NCI-H526 (cell line): ENCODE data around the gene PRMT1.
A peak's percentile ranks its signal among the peaks of the same experiment; 100 is the strongest.
"Not testable (repeated sequence)": the region's sequence is repeated elsewhere in the genome, so short reads cannot be mapped to it uniquely, and the experiment has no call there.

ENCODE experiments used
- DNase-seq, 2 experiments: peaks; one replicate each; lab custom pipeline; 2025; lab: John Stamatoyannopoulos, UW

PRMT1 gene

DNA sequence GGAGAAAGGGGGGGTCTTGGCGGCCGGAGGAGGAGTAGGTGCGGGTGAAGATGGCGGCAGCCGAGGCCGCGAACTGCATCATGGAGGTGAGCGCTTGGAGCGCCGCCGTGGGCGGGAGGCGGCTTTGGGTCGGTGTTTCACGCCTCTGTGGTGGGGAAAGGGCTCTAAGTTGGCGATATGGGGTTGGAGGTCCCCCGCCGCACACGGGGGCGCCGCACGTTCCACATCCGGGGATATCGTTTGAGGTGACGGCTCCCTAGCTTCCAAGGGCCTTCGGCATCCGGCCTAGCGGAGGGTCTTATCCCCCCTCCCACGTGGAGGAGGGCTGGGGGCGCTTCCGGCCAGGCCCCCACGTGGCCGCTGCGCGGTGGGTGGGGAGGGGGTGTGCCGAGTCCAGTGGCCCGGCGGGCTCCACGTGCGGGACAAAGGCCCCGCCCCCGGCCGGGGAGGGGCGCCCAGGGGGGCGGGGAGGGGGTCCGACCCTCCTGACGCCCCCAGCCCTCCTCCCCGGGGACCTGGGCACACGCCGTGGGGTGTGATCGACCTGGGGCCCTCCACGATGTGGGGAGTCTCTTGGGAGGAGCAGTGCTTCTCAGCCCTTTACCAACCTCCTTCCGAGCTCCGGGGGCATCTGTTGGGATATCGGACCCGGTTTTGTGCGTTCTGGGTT lies at the start of gene PRMT1:
Gene PRMT1 (plus strand): TSS at position 41 of the 670 bp plus-strand sequence. CDS start 10 bp downstream, at position 51.
- DNase-seq = peak in 1 of 2 experiments; percentile 61

- DNase-seq = no peak
Observed at GRCh38 chr19:49629659-49630058, 47.4 kb upstream of the PRMT1 start.

- no peak for DNase-seq
Observed at GRCh38 chr19:49631014-49631588, 46.0 kb upstream of the PRMT1 start.

- no peak for DNase-seq
Observed at GRCh38 chr19:49631610-49632192, 45.4 kb upstream of the PRMT1 start.

DNA sequence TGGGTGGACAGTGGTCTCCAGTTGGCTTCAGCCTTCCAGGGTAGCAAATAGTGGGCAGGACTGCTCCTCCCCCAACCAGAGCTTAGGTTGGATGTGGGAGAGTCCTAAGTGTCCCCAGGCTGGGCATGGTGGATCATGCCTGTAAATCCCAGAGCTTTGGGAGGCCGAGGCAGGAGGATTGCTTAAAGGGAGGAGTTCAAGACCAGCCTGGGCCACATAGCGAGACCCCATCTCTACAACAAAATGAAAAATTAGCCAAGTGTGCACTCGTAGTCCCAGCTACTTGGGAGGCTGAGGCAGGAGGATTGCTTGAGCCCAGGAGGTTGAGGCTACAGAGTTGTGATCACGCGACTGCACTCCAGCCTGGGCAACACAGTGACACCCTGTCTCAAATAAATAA lies 44.5 kb upstream of the PRMT1 start:
- DNase-seq = no peak

DNA sequence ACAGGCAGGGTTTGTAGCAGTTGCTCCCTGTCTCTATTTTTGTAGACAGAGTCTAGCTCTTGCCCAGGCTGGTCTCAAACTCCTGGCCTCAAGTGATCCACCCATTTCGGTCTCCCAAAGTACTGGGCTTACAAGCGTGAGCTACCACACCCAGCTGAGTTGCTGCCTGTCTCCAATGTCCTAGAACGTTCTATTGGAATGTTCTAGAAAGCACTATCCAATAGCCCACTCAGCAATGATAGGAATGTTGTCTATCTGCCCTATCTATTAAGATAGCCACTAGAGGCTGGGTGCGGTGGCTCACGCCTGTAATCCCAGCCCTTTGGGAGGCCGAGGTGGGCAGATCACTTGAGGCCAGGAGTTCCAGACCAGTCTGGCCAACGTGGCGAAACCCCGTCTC lies 43.8 kb upstream of the PRMT1 start:
- DNase-seq = not testable (repeated sequence)

DNA sequence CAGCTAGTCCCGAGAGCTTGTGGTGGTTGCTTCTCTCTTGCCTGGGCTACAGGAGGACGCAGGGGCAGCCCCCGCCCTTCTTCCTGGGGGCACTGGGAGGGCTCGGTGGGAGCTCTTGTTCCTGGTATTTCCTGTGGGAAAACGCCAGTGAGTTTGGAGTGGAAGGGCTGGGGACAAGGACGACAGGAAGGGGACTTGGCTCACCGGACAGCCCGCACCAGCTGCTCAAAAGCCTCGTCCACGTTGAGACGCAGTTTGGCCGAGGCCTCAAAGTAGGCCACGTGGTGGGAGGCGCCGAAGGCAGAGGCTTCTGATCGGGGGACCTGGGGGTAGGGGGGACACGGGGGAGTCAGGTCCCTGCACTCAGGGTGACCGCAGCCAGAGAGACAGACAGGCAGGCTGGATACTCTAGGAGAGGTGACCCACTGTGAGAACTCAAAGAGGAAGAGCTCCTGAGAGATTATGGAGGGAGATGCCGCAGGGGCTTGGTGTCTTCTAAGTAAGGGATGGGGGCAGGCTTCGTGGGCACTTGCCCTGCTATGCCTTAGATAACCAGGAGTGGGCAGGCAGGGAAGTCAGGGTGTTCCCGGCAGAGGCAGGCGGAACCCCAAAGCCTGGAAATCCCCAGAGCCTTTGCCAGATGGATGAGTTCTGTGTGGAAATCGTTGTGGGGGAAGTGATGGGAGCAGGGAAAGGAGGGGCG lies 41.4 kb upstream of the PRMT1 start:
- no peak for DNase-seq

- no peak for DNase-seq
Observed at GRCh38 chr19:49636233-49636932, 40.7 kb upstream of the PRMT1 start.

- peak in 1 of 2 experiments; percentile 42 for DNase-seq
Observed at GRCh38 chr19:49637821-49638738, 39.0 kb upstream of the PRMT1 start.

- no peak for DNase-seq
Observed at GRCh38 chr19:49639401-49640112, 37.5 kb upstream of the PRMT1 start.

GRCh38 chr19:49640113-49640898 lies 36.8 kb upstream of the PRMT1 start, which contains the start of gene RRAS:
Gene RRAS (minus strand): TSS chr19:49640143. CDS start chr19:49640098, 45 bp downstream.
- peak; percentile 97 to 99 for DNase-seq

GRCh38 chr19:49641688-49642491 lies 35.2 kb upstream of the PRMT1 start, which contains the start of gene SCAF1:
Gene SCAF1 (plus strand): TSS chr19:49642209. CDS start chr19:49645027, 2,818 bp downstream.
- DNase-seq = peak; percentile 97 to 99

DNA sequence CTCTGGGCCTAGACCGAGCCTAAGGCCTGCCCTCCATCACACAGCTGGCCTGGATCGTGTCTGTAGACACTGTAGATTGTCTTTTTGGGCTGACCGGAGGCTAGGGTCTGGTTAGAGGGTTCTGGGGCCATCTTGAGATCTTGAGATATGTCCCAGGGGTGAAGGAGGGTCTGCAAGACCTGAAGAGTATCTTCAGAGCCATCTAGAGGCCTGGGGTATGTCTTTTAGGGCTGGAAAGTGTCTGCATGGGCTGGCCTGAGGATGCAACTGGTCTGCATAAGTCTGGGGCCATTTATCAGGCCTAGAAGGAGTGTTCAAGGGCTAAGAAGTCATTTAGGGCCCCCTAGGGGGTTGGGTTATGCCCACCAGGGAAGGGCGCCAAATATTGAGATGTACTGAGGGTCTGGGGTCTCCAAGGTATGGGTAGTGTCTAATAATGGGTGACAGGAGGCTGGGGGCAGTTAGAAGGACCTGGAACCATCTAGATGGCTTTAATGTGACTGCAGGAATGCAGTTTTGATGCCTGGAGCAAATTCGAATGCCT lies 34.5 kb upstream of the PRMT1 start:
- no peak for DNase-seq

DNA sequence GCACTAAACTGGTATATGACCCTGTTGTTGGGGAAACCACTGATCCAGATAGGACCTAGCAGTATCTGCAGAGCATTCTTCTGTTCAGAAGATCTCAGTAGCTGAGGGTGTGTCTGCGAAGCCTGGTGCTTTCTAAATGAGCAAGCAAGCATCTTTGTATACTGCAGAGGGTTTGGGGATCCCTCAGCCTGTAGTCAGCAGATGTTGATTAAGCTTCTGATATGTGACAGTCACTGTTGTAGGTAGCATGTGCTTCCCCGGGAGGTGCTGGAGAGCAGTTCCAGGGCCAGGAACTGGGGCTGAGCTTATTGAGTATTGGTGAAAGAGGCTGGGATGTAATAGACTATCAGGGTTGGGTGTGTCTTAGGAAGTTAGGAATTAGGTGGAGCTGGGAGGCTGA lies 33.6 kb upstream of the PRMT1 start:
- no peak for DNase-seq

DNA sequence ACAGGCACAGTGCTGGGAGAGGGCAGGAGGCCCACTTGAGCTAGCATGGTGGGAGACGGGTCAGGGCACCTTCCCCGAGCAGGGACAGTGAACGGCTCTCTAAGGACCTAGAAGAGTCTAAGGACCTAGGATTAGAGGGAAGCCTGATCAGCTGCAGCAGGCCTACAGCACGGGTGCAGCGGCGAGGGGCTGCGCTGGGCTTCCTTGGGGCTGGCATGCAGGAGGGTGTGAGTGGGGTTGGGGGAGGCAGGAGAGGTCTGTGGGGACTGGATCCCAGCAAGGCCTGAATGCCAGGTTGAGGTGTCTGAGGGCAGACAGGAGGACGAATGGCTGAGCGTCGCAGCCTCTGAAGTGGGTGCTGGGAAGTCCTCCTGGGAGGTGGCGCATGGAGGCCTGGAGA lies 31.5 kb upstream of the PRMT1 start:
- DNase-seq = no peak

GRCh38 chr19:49645995-49646394 lies 31.1 kb upstream of the PRMT1 start:
- DNase-seq = no peak

DNA sequence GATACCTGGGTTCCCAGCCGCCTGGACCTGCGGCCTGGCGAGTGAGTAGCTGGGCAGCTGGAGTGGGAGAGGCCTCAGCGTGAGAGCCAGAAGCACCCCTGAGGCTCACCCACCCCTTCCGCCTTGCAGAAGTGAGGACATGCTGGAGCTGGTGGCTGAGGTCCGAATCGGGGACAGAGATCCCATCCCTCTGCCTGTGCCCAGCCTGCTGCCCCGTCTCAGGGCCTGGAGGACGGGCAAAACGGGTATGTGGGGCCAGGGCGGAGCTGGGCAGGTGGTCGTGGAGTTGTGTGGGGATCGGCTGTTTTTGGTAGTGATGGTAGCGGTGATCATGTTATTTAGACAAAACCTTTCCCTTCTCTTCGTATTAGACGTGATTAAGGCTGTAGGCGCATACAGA lies 30.5 kb upstream of the PRMT1 start:
- DNase-seq = no peak
